Large intestine (tissue), 3 donors: Measurements from ENCODE around the gene EEF1AKMT4. TPM values are rescaled to one million over a fixed set of nuclear protein-coding genes. Genes with fewer than 3 reads are reported as not detected.
"Not testable (repeated sequence)": the region's sequence is repeated elsewhere in the genome, so short reads cannot be mapped to it uniquely, and the experiment has no call there.

Experiments used
- DNase-seq, 2 donors: peaks; one replicate each; pipeline versions ENCODE4 v3.0.0 to v3.0.0-alpha.2; 2013
- H3K27ac ChIP-seq: one replicate; pipeline ENCODE4 v1.5.1; 2013; ENCODE audit warnings: low read length
- H3K27me3 ChIP-seq: 2 replicates; pipeline ENCODE4 v1.6.1; 2013; ENCODE audit warnings: low read length; ENCODE audit not compliant: control insufficient read depth, insufficient read depth
- H3K36me3 ChIP-seq: 2 replicates; pipeline ENCODE4 v1.6.1; 2013; ENCODE audit warnings: low read length; ENCODE audit not compliant: control insufficient read depth, insufficient read depth
- H3K4me1 ChIP-seq: one replicate; pipeline ENCODE4 v1.6.1; 2013; ENCODE audit warnings: low read length; ENCODE audit not compliant: control insufficient read depth, insufficient read depth
- H3K4me3 ChIP-seq: one replicate; pipeline ENCODE4 v1.5.1; 2013; ENCODE audit warnings: low read length
- H3K9me3 ChIP-seq: one replicate; pipeline ENCODE4 v1.6.1; 2013; ENCODE audit warnings: mild to moderate bottlenecking, low read depth, low read length, moderate library complexity; ENCODE audit not compliant: control insufficient read depth
- WGBS: methylation state at CpG from one replicate; pipeline ENCODE4 v1.1.5; 2013; ENCODE audit warnings: low lambda C conversion rate; ENCODE audit not compliant: insufficient coverage; 5-methylcytosine and 5-hydroxymethylcytosine counted together
- polyA plus RNA-seq: library from polyadenylated mRNA; unstranded; fragments of 120-200 nt; gene quantifications from one replicate; pipeline ENCODE4 v1.2.1, GENCODE V29; 2013

The EEF1AKMT4 gene
- polyA plus RNA-seq, 1 donor, result 5.3 TPM

GRCh38 chr3:184259878-184260723 is 10.6 kb downstream of the EEF1AKMT4 start:
- no CpG with 5 or more reads among the region's 91 CpGs for WGBS
- DNase-seq, result peak in 1 of 2 donors; percentile 37
- Histone ChIP-seq H3K27me3 (peaks cover 56% of the 10 kb centered on the region), H3K4me3 (peak overlapping the region; percentile 23), H3K27ac (no peak overlapping the region), H3K36me3 (peaks cover 6% of the 10 kb centered on the region), H3K4me1 (peaks cover 16% of the 10 kb centered on the region), H3K9me3 (peaks cover 5% of the 10 kb centered on the region)

GRCh38 chr3:184260724-184261269 is 11.3 kb downstream of the EEF1AKMT4 start:
- peaks cover 58% of the 10 kb centered on the region for H3K27me3 ChIP-seq
- H3K4me3 ChIP-seq, result peak overlapping the region; percentile 13
- H3K9me3 ChIP-seq, result peaks cover 5% of the 10 kb centered on the region
- WGBS, result no CpG with 5 or more reads among the region's 49 CpGs
- DNase-seq, result peak in 1 of 2 donors; percentile 14
- peaks cover 16% of the 10 kb centered on the region for H3K4me1 ChIP-seq
- peaks cover 6% of the 10 kb centered on the region for H3K36me3 ChIP-seq
- no peak overlapping the region for H3K27ac ChIP-seq

GRCh38 chr3:184261270-184261853 is 11.9 kb downstream of the EEF1AKMT4 start, which contains the start of gene CAMK2N2:
Gene CAMK2N2 (minus strand): TSS chr3:184261553. CDS start chr3:184261285, 268 bp downstream.
- Histone ChIP-seq H3K4me3 (peak within 1 kb of the TSS; percentile 23), H3K4me1 (peaks cover 16% of the 10 kb centered on the region), H3K36me3 (peaks cover 6% of the 10 kb centered on the region), H3K27ac (no peak within 1 kb of the TSS), H3K9me3 (peaks cover 5% of the 10 kb centered on the region), H3K27me3 (peaks cover 61% of the 10 kb centered on the region)
- DNase-seq, result peak in 1 of 2 donors; percentile 36
- WGBS, result no CpG with 5 or more reads among the region's 67 CpGs

- peak in 1 of 2 donors; percentile 24 for DNase-seq
- Histone ChIP-seq H3K9me3 (peaks cover 5% of the 10 kb centered on the region), H3K4me3 (peak overlapping the region; percentile 13), H3K27me3 (peaks cover 61% of the 10 kb centered on the region), H3K4me1 (peaks cover 16% of the 10 kb centered on the region), H3K27ac (no peak overlapping the region), H3K36me3 (peaks cover 6% of the 10 kb centered on the region)
- no CpG with 5 or more reads among the region's 66 CpGs for WGBS
Observed at GRCh38 chr3:184261854-184262763, 12.6 kb downstream of the EEF1AKMT4 start.

DNA sequence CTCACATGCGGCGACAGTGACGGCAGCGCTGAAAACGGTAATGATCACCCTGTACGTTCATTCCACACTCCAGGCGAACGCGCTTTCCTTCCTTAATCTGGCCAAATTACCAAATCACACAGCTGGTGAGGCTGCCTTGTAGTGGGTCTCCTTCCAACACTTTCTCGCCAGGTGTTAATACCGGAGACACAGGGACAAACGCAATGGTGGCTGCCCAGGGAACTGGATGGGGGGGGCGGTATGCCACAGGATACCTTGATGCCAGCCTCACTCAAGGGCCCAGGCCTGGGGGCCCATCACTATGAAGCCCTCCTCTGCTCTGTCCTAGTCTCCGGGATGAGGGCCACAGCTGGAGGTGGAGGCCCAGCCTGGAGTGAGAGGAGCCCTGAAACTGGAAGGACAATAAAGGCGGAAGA is 13.3 kb downstream of the EEF1AKMT4 start:
- Histone ChIP-seq H3K27ac (no peak overlapping the region), H3K4me3 (no peak overlapping the region), H3K27me3 (peaks cover 61% of the 10 kb centered on the region), H3K36me3 (peaks cover 6% of the 10 kb centered on the region), H3K4me1 (peaks cover 16% of the 10 kb centered on the region), H3K9me3 (peaks cover 5% of the 10 kb centered on the region)
- WGBS, result no CpG with 5 or more reads among the region's 15 CpGs
- no peak for DNase-seq

- WGBS, result no CpG with 5 or more reads among the region's 1 CpG
- DNase-seq, H3K4me1 ChIP-seq, H3K4me3 ChIP-seq, H3K36me3 ChIP-seq, H3K27ac ChIP-seq, H3K9me3 ChIP-seq: not testable (repeated sequence)
- peaks cover 27% of the 10 kb centered on the region for H3K27me3 ChIP-seq
Observed at GRCh38 chr3:184267249-184267648, 17.8 kb downstream of the EEF1AKMT4 start.

- Histone ChIP-seq H3K4me3 (no peak overlapping the region), H3K9me3 (peaks cover 5% of the 10 kb centered on the region), H3K27me3 (peaks cover 38% of the 10 kb centered on the region), H3K27ac (no peak overlapping the region), H3K4me1 (no peaks in the 10 kb centered on the region), H3K36me3 (no peaks in the 10 kb centered on the region)
- WGBS, result no CpG with 5 or more reads among the region's 1 CpG
- DNase-seq, result no peak
Observed at GRCh38 chr3:184272269-184272668, 22.8 kb downstream of the EEF1AKMT4 start.

DNA sequence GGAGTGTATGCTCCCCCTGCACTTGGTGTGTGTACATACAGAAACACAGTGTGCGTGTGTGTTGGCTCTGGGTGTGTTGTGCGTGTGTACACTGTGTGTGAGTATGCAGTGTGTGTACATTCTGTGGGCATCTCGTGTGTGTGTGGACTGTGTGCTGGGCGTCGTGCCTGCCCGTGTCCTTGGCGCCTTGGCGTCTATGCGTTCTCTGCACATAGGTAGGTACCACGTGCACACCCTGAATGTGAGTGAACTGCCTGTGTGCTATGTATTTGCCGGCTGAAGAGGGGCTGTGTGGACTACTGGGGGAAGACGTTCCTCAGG is 25.9 kb downstream of the EEF1AKMT4 start:
- no peak for DNase-seq
- Histone ChIP-seq H3K4me1 (no peaks in the 10 kb centered on the region), H3K9me3 (peaks cover 5% of the 10 kb centered on the region), H3K36me3 (no peaks in the 10 kb centered on the region), H3K27ac (no peak overlapping the region), H3K4me3 (no peak overlapping the region), H3K27me3 (peaks cover 57% of the 10 kb centered on the region)
- WGBS, result no CpG with 5 or more reads among the region's 12 CpGs

GRCh38 chr3:184275961-184276910 is 26.8 kb downstream of the EEF1AKMT4 start, which contains the start of gene ECE2:
Gene ECE2 (plus strand): TSS chr3:184276022. CDS start chr3:184276154, 132 bp downstream.
- H3K4me3 ChIP-seq, result no peak within 1 kb of the TSS
- WGBS, result no CpG with 5 or more reads among the region's 65 CpGs

More at GRCh38 chr3:184275961-184276910, 26.8 kb downstream of the EEF1AKMT4 start, which contains the start of gene ECE2:
- H3K27ac ChIP-seq, result no peak within 1 kb of the TSS
- H3K4me1 ChIP-seq, result no peaks in the 10 kb centered on the region
- H3K36me3 ChIP-seq, result no peaks in the 10 kb centered on the region
- no peak for DNase-seq
- peaks cover 57% of the 10 kb centered on the region for H3K27me3 ChIP-seq
- peaks cover 5% of the 10 kb centered on the region for H3K9me3 ChIP-seq
